ENCODE results near the gene GNB1L. TPM values are rescaled to one million over a fixed set of nuclear protein-coding genes. Genes with fewer than 3 reads are reported as not detected.

GNB1L gene
- total and polyA plus RNA-seq, 2 of the 13 experiments (the other 11 are each of a cell fraction or from before 2014, with no cell fraction given) = 2.5 to 7.4 TPM

- no peak for TF ChIP-seq ETV6 (CRISPR knock-in tag; conservative IDR thresholded peaks at IDR 0.05)
- TF ChIP-seq ZNF556 (CRISPR knock-in tag; IDR thresholded peaks at IDR 0.05; ENCODE audit: borderline replicate concordance) = no peak
- TF ChIP-seq ZNF816 (CRISPR knock-in tag; IDR thresholded peaks at IDR 0.05; ENCODE audit: borderline replicate concordance) = no peak
- no peak for TF ChIP-seq ZBTB4 (CRISPR knock-in tag; IDR thresholded peaks at IDR 0.05; ENCODE audit: borderline replicate concordance)
- TF ChIP-seq ZNF513 (CRISPR knock-in tag; conservative IDR thresholded peaks at IDR 0.05) = no peak
- no peak for TF ChIP-seq ZNF550 (CRISPR knock-in tag; IDR thresholded peaks at IDR 0.05; ENCODE audit: borderline replicate concordance)
- TF ChIP-seq ZNF142 (CRISPR knock-in tag; IDR thresholded peaks at IDR 0.05) = no peak
- no peak for TF ChIP-seq ZSCAN5A (CRISPR knock-in tag; IDR thresholded peaks at IDR 0.05; ENCODE audit: borderline replicate concordance)
- TF ChIP-seq ZNF317 (CRISPR knock-in tag; IDR thresholded peaks at IDR 0.05) = no peak
- no peak for TF ChIP-seq ZNF576 (CRISPR knock-in tag; IDR thresholded peaks at IDR 0.05)
- peak; percentile 73 for TF ChIP-seq ARID5B (CRISPR knock-in tag; IDR thresholded peaks at IDR 0.05)
Measured at GRCh38 chr22:19824212-19824925, 30.3 kb downstream of the GNB1L start (continued).

Measured in HepG2 (cell line).